Uterus (tissue), 4 donors: ENCODE measurements around the gene ENPP3. TPM values are rescaled to one million over a fixed set of nuclear protein-coding genes. Genes with fewer than 3 reads are reported as not detected.

ENCODE experiments used
- DNase-seq, 2 donors: peaks; one replicate each; pipeline ENCODE4 v3.0.0-alpha.2; 2019 to 2020
- H3K27ac ChIP-seq, 2 donors: fragments of 200-600 bp; sonication (generic); 1 replicate in 1 of 2; 2 replicates in 1 of 2; pipeline ENCODE4 v1.5.1; 2016 to 2018
- H3K27me3 ChIP-seq, 2 donors: fragments of 200-600 bp; sonication (generic); one replicate each; pipeline ENCODE4 v1.5.1; 2018 to 2019; ENCODE audit warnings: control low read depth in 1 of 2
- H3K36me3 ChIP-seq, 2 donors: fragments of 200-600 bp; sonication (generic); one replicate each; pipeline ENCODE4 v1.5.1; 2019; ENCODE audit warnings: control low read depth in 1 of 2
- H3K4me1 ChIP-seq, 2 donors: fragments of 200-600 bp; sonication (generic); one replicate each; pipeline ENCODE4 v1.5.1; 2018 to 2019; ENCODE audit warnings: control low read depth in 1 of 2
- H3K4me3 ChIP-seq, 2 donors: fragments of 200-600 bp; sonication (generic); 1 replicate in 1 of 2; 2 replicates in 1 of 2; pipeline ENCODE4 v1.5.1; 2018 to 2019; ENCODE audit warnings: mild to moderate bottlenecking in 1 of 2
- H3K9me3 ChIP-seq, 2 donors: fragments of 200-600 bp; sonication (generic); one replicate each; pipeline ENCODE4 v1.5.1; 2019; ENCODE audit warnings: control low read depth in 1 of 2
- CTCF ChIP-seq, 4 experiments: fragments of 200-600 bp in 2 of 4; fragments of 450-650 bp in 2 of 4; sonication (generic) in 2 of 4; IDR thresholded peaks; one replicate each; pipeline ENCODE4 v1.5.1; 2016 to 2019; ENCODE audit warnings: antibody characterized with exemption in 4 of 4, mild to moderate bottlenecking in 2 of 4, moderate library complexity in 1 of 4
- POLR2A ChIP-seq, 2 donors: fragments of 450-650 bp; IDR thresholded peaks; one replicate each; pipeline ENCODE4 v1.6.1; 2016; ENCODE audit warnings: antibody characterized with exemption in 2 of 2, mild to moderate bottlenecking in 1 of 2, moderate library complexity in 1 of 2
- intact Hi-C: fragments of 100-400 bp; cut with DNase I; formaldehyde crosslinking; loops from one replicate; pipeline ENCODE4 v1.15.1; 2023; ENCODE audit warnings: low total_unique reads
- total RNA-seq, 4 donors: library from RNA; depleted of rRNA in 3 of 4; stranded (reverse); fragments of >200 nt in 3 of 4; gene quantifications; one replicate each; pipeline versions ENCODE4 v1.1.0 to v1.2.4, GENCODE V29; 2014 to 2023
- donor health status: DM: yes; HTN: yes; CAD: no.

The ENPP3 gene
- total RNA-seq, 4 donors from 2014 or later = 0.40 to 7.2 (median 4.2) TPM

GRCh38 chr6:131680868-131681267 lies 43.8 kb downstream of the ENPP3 start:
- Histone ChIP-seq H3K4me1 (no peaks in the 10 kb centered on the region), H3K4me3 (no peak overlapping the region), H3K9me3 (no peaks in the 10 kb centered on the region), H3K36me3 (no peaks in the 10 kb centered on the region), H3K27ac (no peak overlapping the region), H3K27me3 (no peaks in the 10 kb centered on the region)
- TF ChIP-seq POLR2A (IDR thresholded peaks at IDR 0.05) = no peak
- TF ChIP-seq CTCF (IDR thresholded peaks at IDR 0.05) = no peak
- intact Hi-C loops = no loop called here
- DNase-seq = no peak

GRCh38 chr6:131681585-131681984 lies 44.5 kb downstream of the ENPP3 start:
- intact Hi-C loops = no loop called here
- Histone ChIP-seq H3K36me3 (no peaks in the 10 kb centered on the region), H3K27me3 (no peaks in the 10 kb centered on the region), H3K4me3 (no peak overlapping the region), H3K4me1 (no peaks in the 10 kb centered on the region), H3K9me3 (no peaks in the 10 kb centered on the region), H3K27ac (no peak overlapping the region)
- DNase-seq = no peak
- TF ChIP-seq POLR2A (IDR thresholded peaks at IDR 0.05) (no peak), CTCF (IDR thresholded peaks at IDR 0.05) (no peak)

GRCh38 chr6:131682442-131682841 lies 45.3 kb downstream of the ENPP3 start:
- TF ChIP-seq POLR2A (IDR thresholded peaks at IDR 0.05) = no peak
- no peak for TF ChIP-seq CTCF (IDR thresholded peaks at IDR 0.05)
- Histone ChIP-seq H3K36me3 (no peaks in the 10 kb centered on the region), H3K27ac (no peak overlapping the region), H3K9me3 (no peaks in the 10 kb centered on the region), H3K4me1 (no peaks in the 10 kb centered on the region), H3K4me3 (no peak overlapping the region), H3K27me3 (no peaks in the 10 kb centered on the region)
- intact Hi-C loops = no loop called here
- DNase-seq = no peak

- no peak overlapping the region for H3K4me3 ChIP-seq
- intact Hi-C loops = no loop called here
- H3K9me3 ChIP-seq = no peaks in the 10 kb centered on the region
- no peaks in the 10 kb centered on the region for H3K27me3 ChIP-seq
- H3K36me3 ChIP-seq = no peaks in the 10 kb centered on the region
- TF ChIP-seq POLR2A (IDR thresholded peaks at IDR 0.05) (no peak), CTCF (IDR thresholded peaks at IDR 0.05) (no peak)
- no peak overlapping the region for H3K27ac ChIP-seq
- DNase-seq = no peak
- no peaks in the 10 kb centered on the region for H3K4me1 ChIP-seq
Observed at GRCh38 chr6:131683479-131683878, 46.4 kb downstream of the ENPP3 start.

- Histone ChIP-seq H3K4me3 (no peak overlapping the region), H3K27ac (no peak overlapping the region), H3K9me3 (no peaks in the 10 kb centered on the region), H3K36me3 (no peaks in the 10 kb centered on the region), H3K4me1 (no peaks in the 10 kb centered on the region), H3K27me3 (no peaks in the 10 kb centered on the region)
- intact Hi-C loops = no loop called here
- no peak for DNase-seq
- TF ChIP-seq POLR2A (IDR thresholded peaks at IDR 0.05) = no peak
- no peak for TF ChIP-seq CTCF (IDR thresholded peaks at IDR 0.05)
Observed at GRCh38 chr6:131685266-131685780, 48.2 kb downstream of the ENPP3 start.
